CD14-positive monocyte (primary cell): ENCODE results near the gene TLCD3B. TPM values are rescaled to one million over a fixed set of nuclear protein-coding genes. Genes with fewer than 3 reads are reported as not detected.

Experiments used
- DNase-seq, 3 donors: peaks; one replicate each; pipeline ENCODE4 v3.0.0-alpha.2; 2011 to 2022
- H2AFZ ChIP-seq: 2 replicates; pipeline ENCODE4 v1.6.0; 2012; ENCODE audit warnings: mild to moderate bottlenecking, low read depth, low read length, inconsistent platforms; ENCODE audit not compliant: insufficient read depth, poor library complexity, severe bottlenecking
- H3K27ac ChIP-seq, 2 donors: 1 replicate in 1 of 2; 2 replicates in 1 of 2; pipeline ENCODE4 v1.5.1; 2012 to 2013; ENCODE audit warnings: low read length in 2 of 2, control low read depth in 1 of 2, inconsistent platforms in 1 of 2, low read depth in 1 of 2, mild to moderate bottlenecking in 1 of 2
- H3K27me3 ChIP-seq, 2 donors: one replicate each; pipeline versions ENCODE4 v1.6.0 to v1.6.1; 2011 to 2013; ENCODE audit warnings: low read length in 2 of 2; ENCODE audit not compliant: control insufficient read depth in 2 of 2, insufficient read depth in 2 of 2
- H3K36me3 ChIP-seq, 2 donors: replicated peaks in 1 of 2; 1 replicate in 1 of 2; 2 replicates in 1 of 2; pipeline versions ENCODE4 v1.5.1 to v1.6.1; 2012 to 2013; ENCODE audit warnings: low read length in 2 of 2, control low read depth in 1 of 2, inconsistent platforms in 1 of 2, mild to moderate bottlenecking in 1 of 2; ENCODE audit not compliant: insufficient read depth in 2 of 2, control insufficient read depth in 1 of 2
- H3K4me1 ChIP-seq, 2 donors: 1 replicate in 1 of 2; 2 replicates in 1 of 2; pipeline versions ENCODE4 v1.5.1 to v1.6.1; 2012 to 2013; ENCODE audit warnings: low read length in 2 of 2, control low read depth in 1 of 2, inconsistent platforms in 1 of 2, mild to moderate bottlenecking in 1 of 2, moderate library complexity in 1 of 2; ENCODE audit not compliant: insufficient read depth in 2 of 2, control insufficient read depth in 1 of 2
- H3K4me2 ChIP-seq: replicated peaks from 2 replicates; pipeline ENCODE3; 2012; ENCODE audit warnings: low read length, moderate library complexity, mild to moderate bottlenecking; ENCODE audit not compliant: poor library complexity, severe bottlenecking; ENCODE audit errors: extremely low read depth
- H3K4me3 ChIP-seq, 3 experiments: fragments of 200-600 bp in 1 of 3; sonication (generic) in 1 of 3; replicated peaks in 1 of 3; 1 replicate in 2 of 3; 2 replicates in 1 of 3; pipeline ENCODE4 v1.5.1; 2011 to 2013; ENCODE audit warnings: low read length in 3 of 3, mild to moderate bottlenecking in 3 of 3, control low read depth in 2 of 3, low read depth in 2 of 3, inconsistent platforms in 1 of 3, moderate library complexity in 1 of 3
- H3K79me2 ChIP-seq: 2 replicates; pipeline ENCODE4 v1.6.0; 2012; ENCODE audit warnings: mild to moderate bottlenecking, control low read depth, inconsistent platforms, low read length, moderate library complexity; ENCODE audit not compliant: insufficient read depth
- H3K9ac ChIP-seq: 2 replicates; pipeline ENCODE4 v1.6.0; 2017; ENCODE audit warnings: low read length, mild to moderate bottlenecking; ENCODE audit not compliant: insufficient read depth, poor library complexity, severe bottlenecking
- H3K9me3 ChIP-seq, 2 donors: replicated peaks in 1 of 2; 1 replicate in 1 of 2; 2 replicates in 1 of 2; pipeline versions ENCODE4 v1.5.1 to v1.6.1; 2012 to 2013; ENCODE audit warnings: low read length in 2 of 2, control low read depth in 1 of 2; ENCODE audit not compliant: control insufficient read depth in 1 of 2, insufficient read depth in 1 of 2
- H4K20me1 ChIP-seq: 2 replicates; pipeline ENCODE4 v1.6.0; 2012; ENCODE audit warnings: mild to moderate bottlenecking, low read length, control low read depth, moderate library complexity; ENCODE audit not compliant: insufficient read depth
- H3K27ac Mint-ChIP-seq, 7 donors: one replicate each; pipeline ENCODE4 v1.8.0; 2020; ENCODE audit warnings: mild to moderate bottlenecking in 7 of 7, mixed read lengths in 7 of 7, moderate library complexity in 6 of 7, inconsistent platforms in 2 of 7
- H3K27me3 Mint-ChIP-seq, 3 donors: one replicate each; pipeline ENCODE4 v1.8.0; 2021 to 2022; ENCODE audit warnings: low read depth in 3 of 3, mild to moderate bottlenecking in 3 of 3, mixed read lengths in 3 of 3, moderate library complexity in 3 of 3, inconsistent platforms in 1 of 3
- H3K36me3 Mint-ChIP-seq, 2 donors: one replicate each; pipeline ENCODE4 v1.8.0; 2020; ENCODE audit warnings: mixed read lengths in 2 of 2, inconsistent platforms in 1 of 2, mild to moderate bottlenecking in 1 of 2
- H3K4me1 Mint-ChIP-seq: one replicate; pipeline ENCODE4 v1.8.0; 2020; ENCODE audit warnings: mild to moderate bottlenecking, mixed read lengths
- H3K4me3 Mint-ChIP-seq, 2 donors: one replicate each; pipeline ENCODE4 v1.8.0; 2020; ENCODE audit warnings: mild to moderate bottlenecking in 2 of 2, mixed read lengths in 2 of 2, moderate library complexity in 1 of 2
- H3K9me3 Mint-ChIP-seq, 7 donors: one replicate each; pipeline ENCODE4 v1.8.0; 2020 to 2022; ENCODE audit warnings: mixed read lengths in 7 of 7, mild to moderate bottlenecking in 6 of 7, moderate library complexity in 6 of 7, inconsistent platforms in 2 of 7
- WGBS: methylation state at CpG from one replicate; pipeline ENCODE4 v1.1.5; 2013; ENCODE audit warnings: missing lambda C conversion rate; ENCODE audit not compliant: insufficient coverage; 5-methylcytosine and 5-hydroxymethylcytosine counted together
- intact Hi-C, 2 donors: fragments of 100-400 bp; cut with micrococcal nuclease; formaldehyde crosslinking; loops; one replicate each; pipeline versions ENCODE4 v1.15.0 to v1.15.1; 2023
- polyA plus RNA-seq, 3 donors: library from polyadenylated mRNA; depleted of rRNA in 1 of 3; unstranded in 2 of 3; stranded (reverse) in 1 of 3; fragments of 300-500 nt in 2 of 3; fragments of >200 nt in 1 of 3; fragmentation: Illumina TruSeq in 2 of 3; gene quantifications; 1 replicate in 2 of 3; 2 replicates in 1 of 3; pipeline ENCODE4 v1.2.3, GENCODE V29; 2012 to 2021
- TF ChIP-seq, protein P1 (sequence below): fragments of 200-600 bp; IDR thresholded peaks from one replicate; pipeline ENCODE4 v1.8.0; 2022; ENCODE audit warnings: antibody characterized with exemption, mild to moderate bottlenecking

TLCD3B gene
- polyA plus RNA-seq, 3 donors: not detected

DNA sequence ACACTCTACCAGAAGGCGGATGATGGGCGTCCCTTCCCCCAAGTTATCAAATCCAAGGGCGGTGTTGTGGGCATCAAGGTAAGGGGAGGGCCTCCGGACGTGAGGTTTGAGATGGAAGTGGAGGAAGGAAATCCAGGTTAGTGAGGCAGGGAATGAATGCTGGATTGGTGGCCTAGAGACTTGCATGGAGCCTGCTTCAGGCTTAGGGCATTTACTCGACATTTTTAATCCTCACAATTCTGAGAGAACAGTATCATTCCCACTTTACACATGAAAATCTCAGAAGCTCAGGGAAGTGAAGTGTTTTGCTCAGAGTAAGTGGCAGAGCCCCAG lies 36.5 kb upstream of the TLCD3B start:
- Mint-ChIP-seq H3K27me3 (no peaks in the 10 kb centered on the region), H3K9me3 (peaks cover 0 to 2% (median 0%) of the 10 kb centered on the region in 7 donors), H3K36me3 (peaks cover 55 to 61% of the 10 kb centered on the region in 2 donors), H3K27ac (peak overlapping the region in 5 of 7 donors; percentile 28 to 97 (median 97)), H3K4me3 (peak overlapping the region; percentile 93 to 97), H3K4me1 (peaks cover 40% of the 10 kb centered on the region)
- peak overlapping the region in 1 of 3 experiments; percentile 97 for H3K4me3 ChIP-seq
- no peaks in the 10 kb centered on the region for H3K9me3 ChIP-seq
- H4K20me1 ChIP-seq: peaks cover 65% of the 10 kb centered on the region
- DNase-seq: no peak
- peaks cover 78% of the 10 kb centered on the region for H3K79me2 ChIP-seq
- no peak overlapping the region for H2AFZ ChIP-seq
- intact Hi-C loops: loop anchor here (5.0 kb wide), 1 partner anchor 55 kb away; the partner anchor contains the start of gene MAPK3 (in 2 of the 2)
- peaks cover 54 to 59% of the 10 kb centered on the region in 2 donors for H3K36me3 ChIP-seq
- TF ChIP-seq, protein P1, sequence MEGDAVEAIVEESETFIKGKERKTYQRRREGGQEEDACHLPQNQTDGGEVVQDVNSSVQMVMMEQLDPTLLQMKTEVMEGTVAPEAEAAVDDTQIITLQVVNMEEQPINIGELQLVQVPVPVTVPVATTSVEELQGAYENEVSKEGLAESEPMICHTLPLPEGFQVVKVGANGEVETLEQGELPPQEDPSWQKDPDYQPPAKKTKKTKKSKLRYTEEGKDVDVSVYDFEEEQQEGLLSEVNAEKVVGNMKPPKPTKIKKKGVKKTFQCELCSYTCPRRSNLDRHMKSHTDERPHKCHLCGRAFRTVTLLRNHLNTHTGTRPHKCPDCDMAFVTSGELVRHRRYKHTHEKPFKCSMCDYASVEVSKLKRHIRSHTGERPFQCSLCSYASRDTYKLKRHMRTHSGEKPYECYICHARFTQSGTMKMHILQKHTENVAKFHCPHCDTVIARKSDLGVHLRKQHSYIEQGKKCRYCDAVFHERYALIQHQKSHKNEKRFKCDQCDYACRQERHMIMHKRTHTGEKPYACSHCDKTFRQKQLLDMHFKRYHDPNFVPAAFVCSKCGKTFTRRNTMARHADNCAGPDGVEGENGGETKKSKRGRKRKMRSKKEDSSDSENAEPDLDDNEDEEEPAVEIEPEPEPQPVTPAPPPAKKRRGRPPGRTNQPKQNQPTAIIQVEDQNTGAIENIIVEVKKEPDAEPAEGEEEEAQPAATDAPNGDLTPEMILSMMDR: no peak
- H3K27me3 ChIP-seq: no peaks in the 10 kb centered on the region
- H3K4me1 ChIP-seq: peaks cover 42 to 55% of the 10 kb centered on the region in 2 donors
- no CpG with 5 or more reads among the region's 6 CpGs for WGBS
- peak overlapping the region; percentile 90 for H3K9ac ChIP-seq
- peak overlapping the region; percentile 94 for H3K27ac ChIP-seq
- peak overlapping the region; percentile 87 for H3K4me2 ChIP-seq

DNA sequence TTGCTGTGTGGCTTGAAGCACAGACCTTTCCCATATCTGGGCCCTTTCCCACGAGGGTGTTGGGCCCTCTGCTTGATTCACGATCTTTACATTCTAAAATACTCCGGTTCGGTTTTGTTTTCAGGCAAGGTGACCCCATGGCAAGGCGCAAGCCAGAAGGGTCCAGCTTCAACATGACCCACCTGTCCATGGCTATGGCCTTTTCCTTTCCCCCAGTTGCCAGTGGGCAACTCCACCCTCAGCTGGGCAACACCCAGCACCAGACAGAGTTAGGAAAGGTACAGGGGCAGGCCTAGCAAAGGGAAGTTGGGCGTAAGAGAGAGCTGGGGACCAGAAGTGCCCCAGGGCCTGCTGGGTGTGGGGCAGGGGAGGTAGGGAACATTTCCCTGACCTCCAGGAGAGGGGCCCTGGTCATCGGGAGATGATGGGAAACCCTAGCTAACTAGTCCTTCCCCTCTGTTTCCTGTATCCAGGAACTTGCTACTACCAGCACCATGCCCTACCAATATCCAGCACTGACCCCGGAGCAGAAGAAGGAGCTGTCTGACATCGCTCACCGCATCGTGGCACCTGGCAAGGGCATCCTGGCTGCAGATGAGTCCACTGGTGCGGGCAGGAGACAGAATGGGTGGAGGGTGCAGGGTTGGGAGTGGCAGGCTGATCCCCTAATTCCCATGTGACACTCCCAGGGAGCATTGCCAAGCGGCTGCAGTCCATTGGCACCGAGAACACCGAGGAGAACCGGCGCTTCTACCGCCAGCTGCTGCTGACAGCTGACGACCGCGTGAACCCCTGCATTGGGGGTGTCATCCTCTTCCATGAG lies 35.9 kb upstream of the TLCD3B start:
- Mint-ChIP-seq H3K36me3 (peaks cover 49 to 56% of the 10 kb centered on the region in 2 donors), H3K9me3 (peaks cover 0 to 2% (median 0%) of the 10 kb centered on the region in 7 donors), H3K4me1 (peaks cover 40% of the 10 kb centered on the region), H3K27ac (peak overlapping the region; percentile 92 to 97 (median 97)), H3K27me3 (no peaks in the 10 kb centered on the region), H3K4me3 (peak overlapping the region; percentile 93 to 97)
- Histone ChIP-seq H3K36me3 (peaks cover 49 to 53% of the 10 kb centered on the region in 2 donors), H2AFZ (no peak overlapping the region), H3K4me2 (peak overlapping the region; percentile 87), H3K4me3 (peak overlapping the region; percentile 95 to 99 (median 97)), H4K20me1 (peaks cover 64% of the 10 kb centered on the region), H3K9ac (peak overlapping the region; percentile 90), H3K9me3 (no peaks in the 10 kb centered on the region), H3K27me3 (no peaks in the 10 kb centered on the region), H3K79me2 (peaks cover 72% of the 10 kb centered on the region), H3K27ac (peak overlapping the region; percentile 94), H3K4me1 (peaks cover 42 to 55% of the 10 kb centered on the region in 2 donors)
- TF ChIP-seq, protein P1: no peak
- WGBS: 58% methylated on average over 9 of the region's 21 CpGs
- peak in 2 of 3 donors; percentile 39 to 43 for DNase-seq
- intact Hi-C loops: loop anchor here (1.0 to 5.0 kb wide), 2 partner anchors 8 to 55 kb away; partner anchors contain the start of genes MAPK3 (in 2 of the 2) and PPP4C (in 1 of the 2)
